CD14-positive monocyte (primary cell): ENCODE data around the gene RNF212B. TPM values are rescaled to one million over a fixed set of nuclear protein-coding genes. Genes with fewer than 3 reads are reported as not detected.
"Not testable (repeated sequence)": the region's sequence is repeated elsewhere in the genome, so short reads cannot be mapped to it uniquely, and the experiment has no call there.

Experiments used
- DNase-seq, 3 donors: peaks; one replicate each; pipeline ENCODE4 v3.0.0-alpha.2; 2011 to 2022
- H2AFZ ChIP-seq: 2 replicates; pipeline ENCODE4 v1.6.0; 2012; ENCODE audit warnings: mild to moderate bottlenecking, low read depth, low read length, inconsistent platforms; ENCODE audit not compliant: insufficient read depth, poor library complexity, severe bottlenecking
- H3K27ac ChIP-seq, 2 donors: 1 replicate in 1 of 2; 2 replicates in 1 of 2; pipeline ENCODE4 v1.5.1; 2012 to 2013; ENCODE audit warnings: low read length in 2 of 2, control low read depth in 1 of 2, inconsistent platforms in 1 of 2, low read depth in 1 of 2, mild to moderate bottlenecking in 1 of 2
- H3K27me3 ChIP-seq, 2 donors: one replicate each; pipeline versions ENCODE4 v1.6.0 to v1.6.1; 2011 to 2013; ENCODE audit warnings: low read length in 2 of 2; ENCODE audit not compliant: control insufficient read depth in 2 of 2, insufficient read depth in 2 of 2
- H3K36me3 ChIP-seq, 2 donors: replicated peaks in 1 of 2; 1 replicate in 1 of 2; 2 replicates in 1 of 2; pipeline versions ENCODE4 v1.5.1 to v1.6.1; 2012 to 2013; ENCODE audit warnings: low read length in 2 of 2, control low read depth in 1 of 2, inconsistent platforms in 1 of 2, mild to moderate bottlenecking in 1 of 2; ENCODE audit not compliant: insufficient read depth in 2 of 2, control insufficient read depth in 1 of 2
- H3K4me1 ChIP-seq, 2 donors: 1 replicate in 1 of 2; 2 replicates in 1 of 2; pipeline versions ENCODE4 v1.5.1 to v1.6.1; 2012 to 2013; ENCODE audit warnings: low read length in 2 of 2, control low read depth in 1 of 2, inconsistent platforms in 1 of 2, mild to moderate bottlenecking in 1 of 2, moderate library complexity in 1 of 2; ENCODE audit not compliant: insufficient read depth in 2 of 2, control insufficient read depth in 1 of 2
- H3K4me2 ChIP-seq: replicated peaks from 2 replicates; pipeline ENCODE3; 2012; ENCODE audit warnings: low read length, moderate library complexity, mild to moderate bottlenecking; ENCODE audit not compliant: poor library complexity, severe bottlenecking; ENCODE audit errors: extremely low read depth
- H3K4me3 ChIP-seq, 3 experiments: fragments of 200-600 bp in 1 of 3; sonication (generic) in 1 of 3; replicated peaks in 1 of 3; 1 replicate in 2 of 3; 2 replicates in 1 of 3; pipeline ENCODE4 v1.5.1; 2011 to 2013; ENCODE audit warnings: low read length in 3 of 3, mild to moderate bottlenecking in 3 of 3, control low read depth in 2 of 3, low read depth in 2 of 3, inconsistent platforms in 1 of 3, moderate library complexity in 1 of 3
- H3K79me2 ChIP-seq: 2 replicates; pipeline ENCODE4 v1.6.0; 2012; ENCODE audit warnings: mild to moderate bottlenecking, control low read depth, inconsistent platforms, low read length, moderate library complexity; ENCODE audit not compliant: insufficient read depth
- H3K9ac ChIP-seq: 2 replicates; pipeline ENCODE4 v1.6.0; 2017; ENCODE audit warnings: low read length, mild to moderate bottlenecking; ENCODE audit not compliant: insufficient read depth, poor library complexity, severe bottlenecking
- H3K9me3 ChIP-seq, 2 donors: replicated peaks in 1 of 2; 1 replicate in 1 of 2; 2 replicates in 1 of 2; pipeline versions ENCODE4 v1.5.1 to v1.6.1; 2012 to 2013; ENCODE audit warnings: low read length in 2 of 2, control low read depth in 1 of 2; ENCODE audit not compliant: control insufficient read depth in 1 of 2, insufficient read depth in 1 of 2
- H4K20me1 ChIP-seq: 2 replicates; pipeline ENCODE4 v1.6.0; 2012; ENCODE audit warnings: mild to moderate bottlenecking, low read length, control low read depth, moderate library complexity; ENCODE audit not compliant: insufficient read depth
- H3K27ac Mint-ChIP-seq, 7 donors: one replicate each; pipeline ENCODE4 v1.8.0; 2020; ENCODE audit warnings: mild to moderate bottlenecking in 7 of 7, mixed read lengths in 7 of 7, moderate library complexity in 6 of 7, inconsistent platforms in 2 of 7
- H3K27me3 Mint-ChIP-seq, 3 donors: one replicate each; pipeline ENCODE4 v1.8.0; 2021 to 2022; ENCODE audit warnings: low read depth in 3 of 3, mild to moderate bottlenecking in 3 of 3, mixed read lengths in 3 of 3, moderate library complexity in 3 of 3, inconsistent platforms in 1 of 3
- H3K36me3 Mint-ChIP-seq, 2 donors: one replicate each; pipeline ENCODE4 v1.8.0; 2020; ENCODE audit warnings: mixed read lengths in 2 of 2, inconsistent platforms in 1 of 2, mild to moderate bottlenecking in 1 of 2
- H3K4me1 Mint-ChIP-seq: one replicate; pipeline ENCODE4 v1.8.0; 2020; ENCODE audit warnings: mild to moderate bottlenecking, mixed read lengths
- H3K4me3 Mint-ChIP-seq, 2 donors: one replicate each; pipeline ENCODE4 v1.8.0; 2020; ENCODE audit warnings: mild to moderate bottlenecking in 2 of 2, mixed read lengths in 2 of 2, moderate library complexity in 1 of 2
- H3K9me3 Mint-ChIP-seq, 7 donors: one replicate each; pipeline ENCODE4 v1.8.0; 2020 to 2022; ENCODE audit warnings: mixed read lengths in 7 of 7, mild to moderate bottlenecking in 6 of 7, moderate library complexity in 6 of 7, inconsistent platforms in 2 of 7
- WGBS: methylation state at CpG from one replicate; pipeline ENCODE4 v1.1.5; 2013; ENCODE audit warnings: missing lambda C conversion rate; ENCODE audit not compliant: insufficient coverage; 5-methylcytosine and 5-hydroxymethylcytosine counted together
- intact Hi-C, 2 donors: fragments of 100-400 bp; cut with micrococcal nuclease; formaldehyde crosslinking; loops; one replicate each; pipeline versions ENCODE4 v1.15.0 to v1.15.1; 2023
- polyA plus RNA-seq, 3 donors: library from polyadenylated mRNA; depleted of rRNA in 1 of 3; unstranded in 2 of 3; stranded (reverse) in 1 of 3; fragments of 300-500 nt in 2 of 3; fragments of >200 nt in 1 of 3; fragmentation: Illumina TruSeq in 2 of 3; gene quantifications; 1 replicate in 2 of 3; 2 replicates in 1 of 3; pipeline ENCODE4 v1.2.3, GENCODE V29; 2012 to 2021
- TF ChIP-seq, protein P1 (sequence below): fragments of 200-600 bp; IDR thresholded peaks from one replicate; pipeline ENCODE4 v1.8.0; 2022; ENCODE audit warnings: antibody characterized with exemption, mild to moderate bottlenecking

Gene RNF212B
- polyA plus RNA-seq, 3 donors = not detected

DNA sequence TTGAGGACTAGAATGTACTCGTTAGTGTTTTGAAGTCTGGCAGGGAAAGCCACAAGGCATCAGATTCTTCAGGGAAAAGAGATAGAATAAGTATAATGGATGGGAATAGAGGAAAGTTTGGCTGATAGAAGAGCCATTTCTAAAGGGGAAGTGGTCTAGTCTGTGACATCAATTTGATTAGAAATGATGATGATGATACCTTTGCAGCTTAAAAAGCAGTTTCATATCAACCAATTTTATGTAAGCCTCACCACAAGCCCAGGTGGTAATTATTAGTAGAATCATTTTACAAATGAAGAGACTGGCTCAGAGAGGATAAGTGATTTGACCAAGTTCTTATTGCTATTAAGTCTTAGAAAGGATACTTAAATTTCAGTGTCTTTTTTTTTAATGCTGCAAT lies 2.9 kb downstream of the RNF212B start:
- no peak overlapping the region for H3K27ac Mint-ChIP-seq
- H3K27ac ChIP-seq = no peak overlapping the region

DNA sequence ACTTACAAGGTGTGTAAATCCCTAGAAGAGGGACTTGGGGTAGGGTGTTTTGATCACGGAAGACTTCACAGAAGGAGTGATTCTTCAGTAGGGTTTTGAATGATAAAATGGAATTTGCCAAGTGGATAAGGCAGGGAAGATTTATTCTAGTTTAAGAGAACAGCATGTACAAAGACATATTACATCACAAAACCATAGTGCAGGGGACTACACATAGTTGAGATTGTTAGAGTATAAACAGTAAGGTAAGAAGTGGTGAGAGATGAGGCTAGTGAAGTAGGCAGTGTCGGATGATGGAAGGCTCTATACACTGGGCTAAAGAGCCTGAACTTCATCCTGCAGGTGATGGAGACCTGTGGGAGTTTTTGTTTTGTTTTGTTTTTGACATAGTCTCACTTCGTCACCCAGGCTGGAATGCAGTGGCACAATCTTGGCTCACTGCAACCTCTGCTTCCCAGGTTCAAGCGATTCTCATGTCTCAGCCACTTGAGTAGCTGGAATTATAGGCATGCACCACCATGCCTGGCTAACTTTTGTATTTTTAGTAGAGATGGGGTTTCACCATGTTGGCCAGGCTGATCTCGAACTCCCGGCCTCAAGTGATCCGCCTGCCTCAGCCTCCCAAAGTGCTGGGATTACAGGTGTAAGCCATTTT lies 3.5 kb downstream of the RNF212B start:
- H3K9me3 ChIP-seq, H3K4me3 ChIP-seq, H3K4me3 Mint-ChIP-seq, H3K36me3 ChIP-seq, H3K27ac ChIP-seq, H3K27me3 Mint-ChIP-seq, H3K4me1 Mint-ChIP-seq, intact Hi-C loops, H3K9ac ChIP-seq, H4K20me1 ChIP-seq, H3K27me3 ChIP-seq, H3K79me2 ChIP-seq, H3K9me3 Mint-ChIP-seq, H2AFZ ChIP-seq, H3K4me2 ChIP-seq, DNase-seq, H3K36me3 Mint-ChIP-seq, H3K27ac Mint-ChIP-seq, H3K4me1 ChIP-seq: not testable (repeated sequence)
- 98% methylated on average over 5 of the region's 7 CpGs for WGBS

More for the DNA sequence above, 2.9 kb downstream of the RNF212B start:
- Histone ChIP-seq H3K36me3 (no peaks in the 10 kb centered on the region), H3K4me3 (no peak overlapping the region), H2AFZ (no peak overlapping the region), H3K9me3 (no peaks in the 10 kb centered on the region), H3K79me2 (no peaks in the 10 kb centered on the region), H3K27me3 (no peaks in the 10 kb centered on the region), H3K9ac (no peak overlapping the region), H4K20me1 (no peaks in the 10 kb centered on the region), H3K4me2 (no peak overlapping the region), H3K4me1 (peaks cover 6 to 10% of the 10 kb centered on the region in 2 donors)
- TF ChIP-seq, protein P1, sequence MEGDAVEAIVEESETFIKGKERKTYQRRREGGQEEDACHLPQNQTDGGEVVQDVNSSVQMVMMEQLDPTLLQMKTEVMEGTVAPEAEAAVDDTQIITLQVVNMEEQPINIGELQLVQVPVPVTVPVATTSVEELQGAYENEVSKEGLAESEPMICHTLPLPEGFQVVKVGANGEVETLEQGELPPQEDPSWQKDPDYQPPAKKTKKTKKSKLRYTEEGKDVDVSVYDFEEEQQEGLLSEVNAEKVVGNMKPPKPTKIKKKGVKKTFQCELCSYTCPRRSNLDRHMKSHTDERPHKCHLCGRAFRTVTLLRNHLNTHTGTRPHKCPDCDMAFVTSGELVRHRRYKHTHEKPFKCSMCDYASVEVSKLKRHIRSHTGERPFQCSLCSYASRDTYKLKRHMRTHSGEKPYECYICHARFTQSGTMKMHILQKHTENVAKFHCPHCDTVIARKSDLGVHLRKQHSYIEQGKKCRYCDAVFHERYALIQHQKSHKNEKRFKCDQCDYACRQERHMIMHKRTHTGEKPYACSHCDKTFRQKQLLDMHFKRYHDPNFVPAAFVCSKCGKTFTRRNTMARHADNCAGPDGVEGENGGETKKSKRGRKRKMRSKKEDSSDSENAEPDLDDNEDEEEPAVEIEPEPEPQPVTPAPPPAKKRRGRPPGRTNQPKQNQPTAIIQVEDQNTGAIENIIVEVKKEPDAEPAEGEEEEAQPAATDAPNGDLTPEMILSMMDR = no peak
- Mint-ChIP-seq H3K4me3 (no peak overlapping the region), H3K36me3 (no peaks in the 10 kb centered on the region), H3K4me1 (peaks cover 8% of the 10 kb centered on the region), H3K27me3 (peaks cover 0 to 6% (median 2%) of the 10 kb centered on the region in 3 donors), H3K9me3 (no peaks in the 10 kb centered on the region)
- no peak for DNase-seq
- intact Hi-C loops = no loop called here
- 100% methylated on average over 1 of the region's 1 CpG for WGBS
